NCI-H1092 treated with DMSO at 0.1 percent for 48 hours (cell line): ENCODE results near the gene CACTIN.
"Not testable (repeated sequence)": the region's sequence is repeated elsewhere in the genome, so short reads cannot be mapped to it uniquely, and the experiment has no call there.

ENCODE experiments used
- DNase-seq: peaks from one replicate; lab custom pipeline; 2025; lab: John Stamatoyannopoulos, UW

Gene CACTIN

GRCh38 chr19:3626473-3627350, at the start of gene CACTIN:
TSS of gene CACTIN (minus strand) at chr19:3626790. CDS start at chr19:3626762, 28 bp downstream.
- DNase-seq, result peak; percentile 97

- no peak for DNase-seq
Measured at GRCh38 chr19:3674784-3675543, 48.4 kb upstream of the CACTIN start.

- DNase-seq, result no peak
Measured at GRCh38 chr19:3673506-3674439, 47.2 kb upstream of the CACTIN start.

GRCh38 chr19:3672993-3673392, 46.4 kb upstream of the CACTIN start:
- no peak for DNase-seq

GRCh38 chr19:3672575-3672948, 46.0 kb upstream of the CACTIN start:
- DNase-seq, result no peak

GRCh38 chr19:3671680-3672574, 45.3 kb upstream of the CACTIN start:
- no peak for DNase-seq

- no peak for DNase-seq
Measured at GRCh38 chr19:3670796-3671679, 44.4 kb upstream of the CACTIN start.

- no peak for DNase-seq
Measured at GRCh38 chr19:3669947-3670795, 43.6 kb upstream of the CACTIN start.

GRCh38 chr19:3669082-3669946, 42.7 kb upstream of the CACTIN start:
- DNase-seq, result no peak

- DNase-seq, result no peak
Measured at GRCh38 chr19:3668331-3669081, 41.9 kb upstream of the CACTIN start.

GRCh38 chr19:3667766-3668165, 41.2 kb upstream of the CACTIN start:
- DNase-seq, result no peak

- DNase-seq, result no peak
Measured at GRCh38 chr19:3667037-3667638, 40.5 kb upstream of the CACTIN start.

GRCh38 chr19:3666545-3666856, 39.9 kb upstream of the CACTIN start:
- not testable (repeated sequence) for DNase-seq

- no peak for DNase-seq
Measured at GRCh38 chr19:3665681-3666544, 39.3 kb upstream of the CACTIN start.

GRCh38 chr19:3664879-3665642, 38.5 kb upstream of the CACTIN start:
- no peak for DNase-seq
